ENCODE data around the gene ELK4.

Gene ELK4

DNA sequence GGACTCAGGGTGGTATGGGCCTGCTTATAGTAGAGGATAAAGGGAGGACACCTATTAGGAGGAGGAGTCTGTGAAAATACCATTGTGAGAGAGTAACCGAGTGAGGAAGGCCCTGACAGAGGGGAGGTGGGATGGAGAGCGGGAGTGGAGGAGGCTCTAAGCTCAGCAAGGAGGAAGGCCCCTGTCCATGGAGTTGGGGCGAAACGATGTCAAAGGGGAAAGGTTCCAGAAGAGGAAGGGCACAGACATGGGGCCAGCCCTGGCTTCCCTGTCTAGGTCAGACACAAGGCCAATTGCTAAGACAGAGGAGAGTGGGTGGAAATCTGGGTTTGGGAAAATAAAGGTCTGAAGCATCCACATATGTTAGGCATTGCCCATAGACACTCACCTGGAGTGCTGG, 44.2 kb downstream of the ELK4 start:
- TF ChIP-seq, protein P1, sequence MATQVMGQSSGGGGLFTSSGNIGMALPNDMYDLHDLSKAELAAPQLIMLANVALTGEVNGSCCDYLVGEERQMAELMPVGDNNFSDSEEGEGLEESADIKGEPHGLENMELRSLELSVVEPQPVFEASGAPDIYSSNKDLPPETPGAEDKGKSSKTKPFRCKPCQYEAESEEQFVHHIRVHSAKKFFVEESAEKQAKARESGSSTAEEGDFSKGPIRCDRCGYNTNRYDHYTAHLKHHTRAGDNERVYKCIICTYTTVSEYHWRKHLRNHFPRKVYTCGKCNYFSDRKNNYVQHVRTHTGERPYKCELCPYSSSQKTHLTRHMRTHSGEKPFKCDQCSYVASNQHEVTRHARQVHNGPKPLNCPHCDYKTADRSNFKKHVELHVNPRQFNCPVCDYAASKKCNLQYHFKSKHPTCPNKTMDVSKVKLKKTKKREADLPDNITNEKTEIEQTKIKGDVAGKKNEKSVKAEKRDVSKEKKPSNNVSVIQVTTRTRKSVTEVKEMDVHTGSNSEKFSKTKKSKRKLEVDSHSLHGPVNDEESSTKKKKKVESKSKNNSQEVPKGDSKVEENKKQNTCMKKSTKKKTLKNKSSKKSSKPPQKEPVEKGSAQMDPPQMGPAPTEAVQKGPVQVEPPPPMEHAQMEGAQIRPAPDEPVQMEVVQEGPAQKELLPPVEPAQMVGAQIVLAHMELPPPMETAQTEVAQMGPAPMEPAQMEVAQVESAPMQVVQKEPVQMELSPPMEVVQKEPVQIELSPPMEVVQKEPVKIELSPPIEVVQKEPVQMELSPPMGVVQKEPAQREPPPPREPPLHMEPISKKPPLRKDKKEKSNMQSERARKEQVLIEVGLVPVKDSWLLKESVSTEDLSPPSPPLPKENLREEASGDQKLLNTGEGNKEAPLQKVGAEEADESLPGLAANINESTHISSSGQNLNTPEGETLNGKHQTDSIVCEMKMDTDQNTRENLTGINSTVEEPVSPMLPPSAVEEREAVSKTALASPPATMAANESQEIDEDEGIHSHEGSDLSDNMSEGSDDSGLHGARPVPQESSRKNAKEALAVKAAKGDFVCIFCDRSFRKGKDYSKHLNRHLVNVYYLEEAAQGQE (IDR thresholded peaks at IDR 0.05; ENCODE audit: insufficient replicate concordance, low read depth): no peak
- no peak for TF ChIP-seq POLR2AphosphoS5 (IDR thresholded peaks at IDR 0.05; ENCODE audit: low read depth)
- no peak for TF ChIP-seq SPI1 (IDR thresholded peaks at IDR 0.05; ENCODE audit: borderline replicate concordance, low read depth)
- TF ChIP-seq, protein P2, sequence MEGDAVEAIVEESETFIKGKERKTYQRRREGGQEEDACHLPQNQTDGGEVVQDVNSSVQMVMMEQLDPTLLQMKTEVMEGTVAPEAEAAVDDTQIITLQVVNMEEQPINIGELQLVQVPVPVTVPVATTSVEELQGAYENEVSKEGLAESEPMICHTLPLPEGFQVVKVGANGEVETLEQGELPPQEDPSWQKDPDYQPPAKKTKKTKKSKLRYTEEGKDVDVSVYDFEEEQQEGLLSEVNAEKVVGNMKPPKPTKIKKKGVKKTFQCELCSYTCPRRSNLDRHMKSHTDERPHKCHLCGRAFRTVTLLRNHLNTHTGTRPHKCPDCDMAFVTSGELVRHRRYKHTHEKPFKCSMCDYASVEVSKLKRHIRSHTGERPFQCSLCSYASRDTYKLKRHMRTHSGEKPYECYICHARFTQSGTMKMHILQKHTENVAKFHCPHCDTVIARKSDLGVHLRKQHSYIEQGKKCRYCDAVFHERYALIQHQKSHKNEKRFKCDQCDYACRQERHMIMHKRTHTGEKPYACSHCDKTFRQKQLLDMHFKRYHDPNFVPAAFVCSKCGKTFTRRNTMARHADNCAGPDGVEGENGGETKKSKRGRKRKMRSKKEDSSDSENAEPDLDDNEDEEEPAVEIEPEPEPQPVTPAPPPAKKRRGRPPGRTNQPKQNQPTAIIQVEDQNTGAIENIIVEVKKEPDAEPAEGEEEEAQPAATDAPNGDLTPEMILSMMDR (IDR thresholded peaks at IDR 0.05; ENCODE audit: insufficient read depth, low read length): no peak
- no peak for TF ChIP-seq GABPA (IDR thresholded peaks at IDR 0.05; ENCODE audit: low read depth)
- Histone ChIP-seq H3K27ac (replicated peaks) (no peak overlapping the region), H3K27me3 (ENCODE audit: insufficient read depth, poor library complexity, severe bottlenecking) (no peaks in the 10 kb centered on the region), H3K4me3 (replicated peaks; ENCODE audit: insufficient read depth, low read length) (no peak overlapping the region)
- DNase-seq (ENCODE audit: low read depth in 1 of 2, low spot score in 1 of 2): no peak

DNA sequence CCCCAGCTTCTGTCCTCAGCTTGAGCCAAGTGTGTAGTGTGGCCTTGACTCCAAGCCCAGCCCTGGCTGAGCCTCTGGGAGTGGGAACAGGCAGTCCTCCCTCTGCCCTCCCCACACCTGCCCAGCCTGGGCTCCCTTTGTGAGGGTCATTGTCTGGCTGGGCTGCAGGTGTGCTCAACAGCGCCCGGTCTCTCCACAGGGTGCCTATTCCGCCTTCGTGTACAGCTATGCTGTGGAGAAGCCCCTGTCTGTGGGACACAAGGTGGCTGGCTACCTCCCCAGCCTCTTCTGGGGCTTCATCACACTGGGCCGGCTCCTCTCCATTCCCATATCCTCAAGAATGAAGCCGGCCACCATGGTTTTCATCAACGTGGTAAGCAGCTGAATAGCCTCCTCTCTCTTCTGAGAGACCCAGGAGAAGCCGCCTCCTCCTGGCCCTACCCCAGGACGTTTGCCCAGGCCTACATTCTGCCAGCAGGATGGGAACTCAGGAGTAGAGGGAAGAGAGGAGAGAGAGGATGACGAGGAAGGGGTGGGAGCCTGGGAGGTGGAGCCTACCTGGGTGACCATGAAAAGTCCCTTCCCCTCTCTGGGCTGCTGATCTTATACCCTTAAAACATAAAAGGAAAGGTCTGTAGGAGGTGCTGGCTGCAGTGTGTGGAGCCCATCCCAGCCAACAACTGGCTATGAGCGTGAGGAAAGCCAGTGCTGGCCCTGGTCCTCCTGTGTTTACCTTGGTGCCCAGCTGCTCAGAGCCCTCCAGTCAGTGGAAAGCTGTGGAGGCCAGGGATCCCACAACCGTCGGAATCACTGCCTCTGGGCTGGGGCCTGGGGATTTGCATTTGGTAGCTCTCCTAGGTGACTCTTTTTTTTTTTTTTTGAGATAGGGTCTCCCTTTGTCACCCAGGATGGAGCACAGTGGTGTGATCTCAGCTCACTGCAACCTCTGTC, 45.7 kb downstream of the ELK4 start:
- H3K27me3 ChIP-seq (ENCODE audit: insufficient read depth, poor library complexity, severe bottlenecking): no peaks in the 10 kb centered on the region
- no peak overlapping the region for H3K27ac ChIP-seq (replicated peaks)
- TF ChIP-seq POLR2AphosphoS5 (IDR thresholded peaks at IDR 0.05; ENCODE audit: low read depth) (no peak), SPI1 (IDR thresholded peaks at IDR 0.05; ENCODE audit: borderline replicate concordance, low read depth) (no peak), GABPA (IDR thresholded peaks at IDR 0.05; ENCODE audit: low read depth) (no peak)
- TF ChIP-seq, protein P1 (IDR thresholded peaks at IDR 0.05; ENCODE audit: insufficient replicate concordance, low read depth): no peak
- TF ChIP-seq, protein P2 (IDR thresholded peaks at IDR 0.05; ENCODE audit: insufficient read depth, low read length): no peak
- DNase-seq (ENCODE audit: low read depth in 1 of 2, low spot score in 1 of 2): no peak
- H3K4me3 ChIP-seq (replicated peaks; ENCODE audit: insufficient read depth, low read length): no peak overlapping the region

DNA sequence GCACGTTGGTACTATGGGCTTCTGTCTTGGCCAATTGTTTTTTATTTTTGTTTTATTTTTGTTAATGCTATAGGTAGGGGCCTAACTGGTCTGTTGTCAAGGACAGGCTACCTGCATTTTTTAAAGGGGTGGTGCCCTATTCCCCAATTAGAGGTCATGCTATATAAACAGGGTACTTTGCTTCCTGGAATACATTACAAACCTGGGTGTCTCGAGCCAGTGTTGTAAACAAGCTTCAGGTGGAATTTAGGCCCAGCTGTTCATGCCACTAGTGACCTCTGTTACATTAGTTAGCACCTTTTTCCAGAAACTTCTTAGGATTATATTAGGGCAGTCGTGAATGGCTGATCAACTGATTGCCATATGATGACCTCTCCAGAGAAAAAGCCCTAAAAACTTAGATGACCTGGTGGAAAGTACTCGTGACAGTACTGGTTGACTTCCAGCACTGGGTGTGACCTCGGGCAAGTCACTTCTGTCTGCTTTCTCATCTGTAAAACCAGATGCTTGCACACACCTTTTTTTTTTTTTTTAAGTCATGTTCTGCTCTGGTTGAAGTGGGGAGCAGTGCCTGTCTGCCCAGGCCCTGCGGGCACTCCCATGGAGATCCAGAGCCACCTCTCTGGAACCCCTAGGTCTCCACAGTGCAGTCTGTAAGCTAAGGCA, 46.5 kb downstream of the ELK4 start:
- DNase-seq (ENCODE audit: low read depth in 1 of 2, low spot score in 1 of 2): no peak

More for the DNA sequence above, 46.5 kb downstream of the ELK4 start:
- H3K27ac ChIP-seq (replicated peaks): no peak overlapping the region
- no peaks in the 10 kb centered on the region for H3K27me3 ChIP-seq (ENCODE audit: insufficient read depth, poor library complexity, severe bottlenecking)
- H3K4me3 ChIP-seq (replicated peaks; ENCODE audit: insufficient read depth, low read length): no peak overlapping the region
- TF ChIP-seq, protein P1 (IDR thresholded peaks at IDR 0.05; ENCODE audit: insufficient replicate concordance, low read depth): no peak
- TF ChIP-seq SPI1 (IDR thresholded peaks at IDR 0.05; ENCODE audit: borderline replicate concordance, low read depth): no peak
- no peak for TF ChIP-seq POLR2AphosphoS5 (IDR thresholded peaks at IDR 0.05; ENCODE audit: low read depth)
- TF ChIP-seq, protein P2 (IDR thresholded peaks at IDR 0.05; ENCODE audit: insufficient read depth, low read length): no peak
- TF ChIP-seq GABPA (IDR thresholded peaks at IDR 0.05; ENCODE audit: low read depth): no peak

Measured in HL-60 (cell line).